GM19193 (cell line): Measurements from ENCODE around the gene CCND1.

Experiments used
- POLR2A ChIP-seq: IDR thresholded peaks from 4 replicates; pipeline ENCODE4 v1.6.1; 2011; ENCODE audit not compliant: insufficient read depth, insufficient read length; ENCODE audit errors: extremely low read depth

CCND1 gene

DNA sequence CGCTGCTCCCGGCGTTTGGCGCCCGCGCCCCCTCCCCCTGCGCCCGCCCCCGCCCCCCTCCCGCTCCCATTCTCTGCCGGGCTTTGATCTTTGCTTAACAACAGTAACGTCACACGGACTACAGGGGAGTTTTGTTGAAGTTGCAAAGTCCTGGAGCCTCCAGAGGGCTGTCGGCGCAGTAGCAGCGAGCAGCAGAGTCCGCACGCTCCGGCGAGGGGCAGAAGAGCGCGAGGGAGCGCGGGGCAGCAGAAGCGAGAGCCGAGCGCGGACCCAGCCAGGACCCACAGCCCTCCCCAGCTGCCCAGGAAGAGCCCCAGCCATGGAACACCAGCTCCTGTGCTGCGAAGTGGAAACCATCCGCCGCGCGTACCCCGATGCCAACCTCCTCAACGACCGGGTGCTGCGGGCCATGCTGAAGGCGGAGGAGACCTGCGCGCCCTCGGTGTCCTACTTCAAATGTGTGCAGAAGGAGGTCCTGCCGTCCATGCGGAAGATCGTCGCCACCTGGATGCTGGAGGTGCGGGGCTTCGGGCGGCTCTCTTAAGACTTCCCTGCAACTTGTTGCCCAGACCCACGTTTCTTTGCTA is at the start of gene CCND1:
TSS of gene CCND1 (plus strand) at position 162 of the 587 bp plus-strand sequence. CDS start at position 320, 158 bp downstream.
- peak; percentile 50 for TF ChIP-seq POLR2A

DNA sequence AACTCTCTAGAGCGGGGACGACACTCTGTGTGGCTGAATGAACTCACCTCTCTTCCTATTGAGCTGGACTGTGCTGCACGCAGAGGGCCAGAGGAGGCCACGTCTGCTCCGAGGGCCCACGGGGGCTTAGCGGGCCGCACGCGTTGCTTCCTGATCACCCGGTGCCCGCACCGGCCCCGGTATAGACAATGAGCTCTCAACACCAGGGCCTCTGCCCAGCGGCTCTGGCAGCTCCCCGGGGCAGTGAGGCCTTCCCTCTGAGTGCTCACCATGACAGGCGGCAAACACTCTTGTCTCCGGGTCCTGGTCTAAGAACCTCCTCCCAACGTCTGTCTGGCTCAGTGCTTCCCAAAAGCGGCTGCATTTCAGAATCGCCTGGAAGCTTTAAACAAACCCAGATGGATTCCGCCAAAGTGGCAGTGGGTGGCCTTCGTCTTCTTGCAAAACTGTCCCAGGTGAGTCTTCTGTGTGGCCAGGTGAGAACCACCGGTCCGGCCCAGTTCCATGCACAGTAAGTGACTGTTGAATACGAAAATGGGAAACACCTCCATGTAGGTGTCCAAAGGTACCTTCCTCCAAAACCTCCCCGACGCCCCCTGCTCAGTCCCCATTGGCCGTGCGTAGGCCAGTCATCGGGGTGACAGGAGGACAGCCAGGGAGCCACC is 47.8 kb upstream of the CCND1 start:
- TF ChIP-seq POLR2A, result no peak

DNA sequence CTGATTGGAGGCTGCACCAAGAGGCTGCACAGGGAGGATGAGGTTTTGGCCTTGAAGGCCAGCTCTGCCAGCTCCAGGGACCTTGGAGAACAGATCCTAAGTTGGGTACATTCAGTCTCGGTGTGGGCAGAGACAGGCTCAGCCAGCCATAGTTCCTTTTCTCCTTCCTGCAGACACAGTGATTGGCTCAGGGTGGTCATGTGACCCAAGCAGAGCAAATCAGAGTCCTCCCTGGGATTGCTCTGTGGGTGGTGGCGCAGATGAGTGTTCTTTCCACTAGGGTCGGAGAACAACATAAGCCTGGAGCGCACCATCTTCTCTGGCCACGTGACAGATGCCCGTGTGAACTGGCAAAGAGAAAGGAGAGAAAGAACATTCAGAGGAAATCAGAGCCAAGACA is 47.1 kb upstream of the CCND1 start:
- TF ChIP-seq POLR2A, result no peak

DNA sequence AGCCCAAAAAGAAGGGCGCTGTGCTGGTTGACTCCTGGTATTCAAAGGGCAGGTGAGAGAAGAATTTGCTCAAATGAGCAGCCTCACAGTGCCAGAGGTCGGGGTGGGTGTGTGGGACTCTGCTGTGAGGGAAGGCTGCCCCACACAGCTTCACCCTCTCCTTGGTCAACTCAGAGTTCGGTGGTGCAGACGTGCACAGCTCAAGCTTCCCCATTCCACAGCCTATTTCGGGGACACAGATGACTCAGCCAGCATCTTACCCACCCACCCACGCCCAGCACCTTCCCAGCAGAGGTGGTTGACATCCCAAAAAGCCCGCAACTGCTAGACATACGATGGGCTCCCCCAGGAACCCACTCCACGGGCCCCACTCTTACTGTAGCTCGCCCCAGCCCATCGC is 46.5 kb upstream of the CCND1 start:
- TF ChIP-seq POLR2A, result no peak

DNA sequence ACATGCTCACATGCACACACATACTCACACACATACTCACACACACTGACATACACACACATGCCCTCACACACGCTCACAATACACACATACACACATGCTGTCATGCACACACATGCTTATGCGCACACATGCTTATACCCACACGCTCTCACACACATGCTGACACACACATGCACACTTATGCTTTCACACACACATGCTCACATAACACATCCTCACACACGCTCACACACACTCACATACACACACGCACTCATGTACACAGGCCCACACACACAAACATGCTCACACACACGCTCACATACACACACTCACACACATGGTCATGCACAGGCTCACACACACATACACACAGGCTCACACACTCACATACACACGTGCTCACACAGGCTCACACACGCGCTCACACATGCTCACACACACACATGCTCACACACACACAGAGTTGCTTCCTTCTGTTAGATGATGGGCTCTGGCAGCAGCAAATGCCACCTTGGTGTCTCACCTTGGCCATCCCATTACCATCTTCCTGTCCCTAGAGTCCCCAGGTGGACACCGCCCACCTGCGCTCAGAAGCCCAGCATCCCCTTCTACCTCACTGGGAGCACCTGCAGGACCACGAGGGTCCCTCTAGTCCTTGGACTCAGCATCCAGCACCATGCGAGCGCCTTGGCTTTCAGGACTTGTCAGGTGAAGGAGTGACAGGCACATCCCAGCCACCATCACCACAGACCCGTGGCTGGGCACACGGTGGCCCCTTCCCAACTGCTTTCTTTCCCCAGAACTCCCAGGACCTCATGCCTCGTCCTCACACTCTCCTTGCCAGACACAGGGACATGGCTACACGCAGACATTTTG is 44.9 kb upstream of the CCND1 start:
- TF ChIP-seq POLR2A, result no peak

DNA sequence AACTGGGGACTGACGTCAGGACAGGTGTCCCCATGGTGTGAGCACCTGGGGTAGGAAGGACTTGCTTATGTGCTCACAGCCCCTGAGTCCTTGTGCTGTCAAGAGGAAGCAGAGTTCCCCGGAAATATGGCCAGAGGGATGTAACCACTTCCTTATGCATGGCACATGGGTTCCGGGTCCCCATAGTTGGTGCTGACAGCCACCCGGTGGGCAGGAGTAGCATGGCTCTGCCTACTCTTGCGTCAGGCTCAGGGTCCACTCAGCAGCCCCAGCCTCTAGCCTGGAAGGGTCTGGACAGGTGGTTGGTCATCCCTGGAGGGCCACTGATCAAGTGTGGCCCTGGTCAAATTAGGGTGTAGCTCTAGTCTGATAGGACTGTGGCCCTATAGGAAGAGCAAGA is 42.8 kb upstream of the CCND1 start:
- no peak for TF ChIP-seq POLR2A

DNA sequence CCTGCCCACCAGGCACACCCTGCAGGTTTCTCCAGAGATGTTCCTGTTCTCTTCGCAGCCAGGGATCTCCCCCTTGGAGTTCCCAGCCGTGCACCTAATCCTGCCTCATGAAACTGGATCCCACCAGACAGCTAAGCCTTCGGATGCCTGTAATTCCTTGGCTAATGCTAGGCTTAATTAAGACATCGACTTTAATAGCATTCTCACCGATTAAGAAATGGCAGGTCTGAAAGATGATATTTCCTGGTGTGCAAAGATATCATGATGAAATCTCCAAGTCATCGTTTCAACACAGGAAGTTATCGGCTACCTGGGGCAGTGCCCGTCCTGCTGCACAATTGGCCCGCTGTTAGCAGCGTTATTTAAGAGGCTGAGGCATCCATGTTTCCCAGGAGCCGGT is 41.5 kb upstream of the CCND1 start:
- no peak for TF ChIP-seq POLR2A

DNA sequence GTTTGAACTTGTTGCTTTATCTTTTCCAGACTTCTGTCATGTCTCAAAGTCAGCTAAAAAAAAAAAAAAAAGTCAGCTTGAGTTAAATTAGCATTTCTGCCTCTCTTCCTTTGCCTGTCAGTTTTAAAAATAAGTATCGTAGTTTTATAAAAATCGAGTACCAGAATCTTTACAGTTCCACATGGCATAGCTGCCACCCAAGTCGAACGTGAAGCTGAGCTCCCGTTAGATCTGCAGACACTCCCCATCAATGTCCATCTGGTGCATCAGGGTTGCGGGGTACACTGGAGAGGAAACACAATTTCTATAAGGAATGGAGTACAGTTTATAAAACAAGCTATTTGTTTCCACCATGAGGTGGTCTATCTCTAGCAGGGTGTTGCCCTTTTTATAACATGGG is 41.0 kb upstream of the CCND1 start:
- no peak for TF ChIP-seq POLR2A

DNA sequence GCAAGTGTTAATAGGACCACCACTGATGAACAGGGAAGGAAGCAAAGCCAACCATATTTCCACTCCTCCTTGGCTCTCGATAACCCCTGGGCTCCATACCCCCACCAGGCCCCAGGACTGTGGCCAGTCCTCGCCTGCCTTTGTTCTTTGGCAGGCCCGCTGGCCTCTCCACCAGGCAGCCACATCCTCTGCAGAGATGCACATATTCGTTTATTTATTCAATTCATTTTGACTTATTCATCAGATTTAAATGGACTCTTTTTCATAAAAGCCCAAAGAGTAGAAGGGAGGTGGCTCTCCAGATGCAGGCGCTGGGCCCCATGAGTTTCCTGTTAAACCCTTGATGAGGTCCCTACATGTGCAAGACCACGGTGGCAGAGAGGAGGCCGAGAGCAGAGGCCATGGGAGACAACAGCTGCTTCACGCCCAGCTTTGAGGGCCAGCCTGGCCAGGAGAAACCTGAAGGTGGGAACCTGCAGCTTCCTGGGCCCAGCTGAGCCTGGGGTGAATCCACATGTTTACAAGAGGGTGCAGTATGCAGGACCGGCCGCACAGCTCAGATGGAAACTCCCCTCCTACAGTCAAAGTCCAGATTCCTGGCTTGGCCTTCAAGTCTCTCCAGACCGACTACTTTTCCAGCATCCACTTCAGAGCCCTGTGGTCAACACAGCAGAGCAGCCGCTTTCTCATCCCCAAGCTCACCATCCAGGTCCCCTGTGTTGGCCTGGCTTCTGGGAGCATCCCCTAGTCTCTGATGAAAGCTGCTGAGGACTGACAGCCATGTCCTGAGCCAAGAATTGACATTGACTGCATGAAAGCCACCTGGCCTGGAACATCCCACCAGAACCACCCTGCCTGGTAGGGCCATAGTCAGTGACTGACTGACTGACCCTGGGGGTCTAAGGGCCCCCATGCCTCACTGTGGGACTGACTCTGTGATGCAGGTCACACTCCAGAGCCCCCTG is 39.7 kb upstream of the CCND1 start:
- TF ChIP-seq POLR2A, result no peak

DNA sequence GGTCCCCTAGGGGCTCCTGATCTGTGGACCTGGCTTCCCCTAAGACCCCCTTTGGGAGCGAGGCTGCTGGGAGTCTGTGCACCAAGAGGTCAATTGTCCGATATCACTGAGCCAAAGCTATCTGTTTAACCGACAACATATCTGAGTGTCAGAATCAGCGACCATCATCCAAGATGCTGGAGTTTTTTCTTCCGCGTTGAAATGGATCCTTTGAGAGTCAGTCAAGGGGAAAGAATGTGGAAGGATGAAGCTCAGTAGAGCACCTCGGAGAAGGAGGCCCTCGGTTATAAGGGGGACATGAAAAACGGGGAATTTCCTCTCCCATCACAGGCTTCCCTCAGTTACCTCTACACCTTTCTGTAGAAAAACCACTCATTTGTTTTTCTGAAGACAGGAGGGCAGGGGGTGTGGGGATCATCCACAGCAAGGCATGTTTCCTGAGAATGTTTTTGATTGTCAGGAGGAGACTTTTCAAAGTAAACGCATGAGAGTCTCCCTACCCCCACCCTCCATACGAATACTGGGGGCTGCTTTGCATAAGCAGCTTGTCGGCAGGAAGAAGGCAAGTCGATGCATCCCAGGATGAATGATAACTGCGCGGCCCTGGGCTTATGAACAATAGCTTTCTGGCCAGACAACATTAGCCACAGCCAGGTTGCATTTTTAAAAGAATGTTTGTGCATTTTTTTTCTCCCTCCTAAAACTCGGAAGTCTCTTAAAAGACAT is 37.7 kb upstream of the CCND1 start:
- no peak for TF ChIP-seq POLR2A

DNA sequence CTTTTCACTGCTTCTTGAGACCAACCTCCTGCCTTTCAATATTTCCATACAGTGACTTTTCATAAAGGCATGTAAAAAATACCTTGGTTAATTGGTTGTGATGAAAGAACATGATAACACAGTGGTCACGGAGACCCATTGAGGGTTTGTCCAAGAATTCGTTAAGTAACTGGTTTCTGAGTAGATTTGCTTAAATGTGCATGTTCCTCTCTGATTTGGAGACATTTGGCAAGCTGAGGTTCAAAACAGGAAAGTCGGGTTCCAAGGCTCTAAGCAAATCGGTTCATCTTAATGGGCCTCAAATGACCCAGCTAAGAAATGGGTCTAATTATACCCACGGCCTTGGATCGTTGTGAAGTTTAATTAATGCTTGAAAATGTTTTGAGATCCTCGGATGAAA is 36.9 kb upstream of the CCND1 start:
- TF ChIP-seq POLR2A, result no peak

DNA sequence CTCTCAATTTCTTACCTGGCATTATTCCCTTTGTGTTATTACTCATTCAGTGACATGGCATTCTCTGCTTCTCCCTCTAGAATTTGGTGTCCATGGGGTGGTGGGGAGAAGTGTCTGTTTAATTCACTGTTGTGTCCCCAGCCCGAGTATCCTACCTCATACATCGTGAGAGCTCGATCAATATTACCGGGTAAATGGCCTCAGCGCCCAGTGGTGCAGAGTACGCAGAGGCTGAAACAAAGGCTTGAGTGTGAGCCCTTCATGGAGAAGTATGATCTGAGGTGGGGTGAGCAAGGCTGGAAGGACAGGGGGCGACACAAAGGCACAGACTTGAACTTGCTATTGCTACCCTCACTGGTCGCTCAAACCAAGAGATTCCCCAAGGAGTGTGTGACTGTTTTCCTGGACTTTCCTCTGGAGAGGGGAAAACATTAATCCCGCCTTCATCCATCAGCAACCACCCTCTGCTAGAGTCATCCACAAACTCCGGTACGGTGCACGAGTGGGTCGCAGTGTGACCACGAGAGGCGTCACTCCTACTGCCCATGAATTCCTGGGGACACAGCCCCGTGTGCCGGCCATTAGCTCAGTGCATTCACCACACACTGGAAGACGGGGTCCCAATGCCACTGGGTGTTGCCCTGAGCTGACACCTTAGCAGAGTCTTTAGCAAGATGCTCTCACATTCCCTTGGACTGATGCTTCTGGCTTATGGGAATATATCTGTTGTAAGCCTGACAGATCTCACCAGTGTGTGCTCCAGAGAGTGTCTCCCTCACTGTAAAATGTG is 35.0 kb upstream of the CCND1 start:
- no peak for TF ChIP-seq POLR2A

DNA sequence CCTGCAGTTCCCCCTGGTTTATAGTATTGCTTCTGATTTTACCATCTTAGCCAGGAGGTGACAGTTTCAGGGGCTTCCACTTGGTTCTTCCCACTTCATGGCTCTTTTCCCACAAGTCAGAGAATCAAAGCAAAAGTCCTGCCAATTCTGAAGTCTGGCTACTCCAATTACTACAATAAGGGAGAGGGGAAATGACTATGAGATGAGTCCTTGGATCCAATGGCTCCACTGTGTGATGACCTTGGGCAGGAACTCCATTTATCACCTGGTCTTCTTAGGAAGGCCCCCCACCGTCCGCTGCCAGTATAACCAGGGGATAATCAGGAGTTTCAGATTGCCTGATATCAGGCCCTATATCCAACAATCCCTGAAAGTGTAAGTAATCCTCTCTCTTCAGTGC is 31.6 kb upstream of the CCND1 start:
- no peak for TF ChIP-seq POLR2A
